Panc1 (cell line): ENCODE results near the gene LAP3. TPM values are rescaled to one million over a fixed set of nuclear protein-coding genes. Genes with fewer than 3 reads are reported as not detected.

Experiments
- ATAC-seq: fragments of 200-7000 bp; cut with Tn5 transposase; 2 replicates; pipeline ENCODE4 v1.9.1; 2020; ENCODE audit warnings: mild to moderate bottlenecking, moderate library complexity
- BruUV-seq: library from RNA; stranded (reverse); fragments of 400-500 nt; replicated peaks from 2 replicates; lab custom pipeline; 2021; lab: Mats Ljungman, UMichigan
- CTCF ChIA-PET: fragments of 300-600 bp; sonication (Branson Sonifier 250); formaldehyde crosslinking; loops from one replicate; lab custom pipeline; 2022; ENCODE audit warnings: antibody characterized with exemption; lab: Charles Lee
- POLR2A ChIA-PET: fragments of 300-600 bp; sonication (Branson Sonifier 250); formaldehyde crosslinking; loops from one replicate; lab custom pipeline; 2022; ENCODE audit warnings: antibody characterized with exemption; lab: Charles Lee
- DNase-seq: peaks from one replicate; pipeline ENCODE4 v3.0.0-alpha.2; 2010; ENCODE audit warnings: low read depth, low spot score
- H3K27ac ChIP-seq: 2 replicates; pipeline ENCODE4 v1.5.1; 2011; ENCODE audit warnings: mild to moderate bottlenecking, low read length, inconsistent platforms
- H3K27me3 ChIP-seq: fragments of 200-500 bp; sonication (Bioruptor generic); 2 replicates; pipeline ENCODE4 v1.6.0; 2014; ENCODE audit warnings: low read length, inconsistent platforms; ENCODE audit not compliant: control insufficient read depth, insufficient read depth
- H3K36me3 ChIP-seq: fragments of 200-500 bp; sonication (Bioruptor generic); 2 replicates; pipeline ENCODE4 v1.5.1; 2014; ENCODE audit warnings: inconsistent platforms, mild to moderate bottlenecking, low read length, moderate library complexity; ENCODE audit not compliant: control insufficient read depth, insufficient read depth
- H3K4me1 ChIP-seq: 2 replicates; pipeline ENCODE4 v1.5.1; 2011; ENCODE audit warnings: inconsistent platforms, mild to moderate bottlenecking, low read length, moderate library complexity; ENCODE audit not compliant: control insufficient read depth, insufficient read depth
- H3K4me3 ChIP-seq, 2 experiments: 2 replicates each; pipeline ENCODE4 v1.5.1; 2011 to 2012; ENCODE audit warnings: low read depth in 2 of 2, low read length in 2 of 2, mild to moderate bottlenecking in 2 of 2, inconsistent platforms in 1 of 2, moderate library complexity in 1 of 2
- H3K9me3 ChIP-seq: fragments of 200-500 bp; sonication (Bioruptor generic); 2 replicates; pipeline ENCODE4 v1.5.1; 2014; ENCODE audit warnings: low read depth, mild to moderate bottlenecking, inconsistent platforms, low read length, moderate library complexity; ENCODE audit not compliant: control insufficient read depth, insufficient read depth
- POLR2AphosphoS5 ChIP-seq: IDR thresholded peaks from 2 replicates; pipeline ENCODE4 v1.6.1; 2012; ENCODE audit warnings: mild to moderate bottlenecking, low read depth, low read length, moderate library complexity
- SIN3A ChIP-seq: IDR thresholded peaks from 2 replicates; pipeline ENCODE4 v1.6.1; 2012; ENCODE audit warnings: low read depth, mild to moderate bottlenecking, low read length, moderate library complexity, borderline replicate concordance; ENCODE audit not compliant: insufficient read depth
- TCF7L2 ChIP-seq: IDR thresholded peaks from 2 replicates; pipeline ENCODE4 v1.6.1; 2011; ENCODE audit warnings: mild to moderate bottlenecking, low read depth, low read length, inconsistent platforms
- in situ Hi-C: cut with HindIII; loops from 2 replicates; pipeline ENCODE4 v1.10.0; 2016; ENCODE audit warnings: low sequenced_read_pairs, low pct_unique_long_range_greater_than_20kb
- intact Hi-C: fragments of 100-400 bp; cut with micrococcal nuclease; formaldehyde crosslinking; loops from one replicate; pipeline ENCODE4 v1.10.0; 2022; ENCODE audit not compliant: unreplicated experiment
- total RNA-seq: library from RNA; stranded (reverse); gene quantifications from one replicate; pipeline ENCODE4 v1.2.1, GENCODE V29; 2021; ENCODE audit not compliant: unreplicated experiment
- TF ChIP-seq, protein P1 (sequence below): fragments of 450-650 bp; IDR thresholded peaks from 2 replicates; pipeline ENCODE4 v1.5.1; 2017; ENCODE audit warnings: mild to moderate bottlenecking
- TF ChIP-seq, protein P2 (sequence below), 2 experiments: IDR thresholded peaks; 2 replicates each; pipeline ENCODE4 v1.6.1; 2011 to 2012; ENCODE audit warnings: low read depth in 2 of 2, control low read depth in 1 of 2, low read length in 1 of 2, mild to moderate bottlenecking in 1 of 2, moderate library complexity in 1 of 2; ENCODE audit not compliant: insufficient read depth in 1 of 2

LAP3 gene
- total RNA-seq, 1 experiment from 2014 or later = 51.4 TPM

DNA sequence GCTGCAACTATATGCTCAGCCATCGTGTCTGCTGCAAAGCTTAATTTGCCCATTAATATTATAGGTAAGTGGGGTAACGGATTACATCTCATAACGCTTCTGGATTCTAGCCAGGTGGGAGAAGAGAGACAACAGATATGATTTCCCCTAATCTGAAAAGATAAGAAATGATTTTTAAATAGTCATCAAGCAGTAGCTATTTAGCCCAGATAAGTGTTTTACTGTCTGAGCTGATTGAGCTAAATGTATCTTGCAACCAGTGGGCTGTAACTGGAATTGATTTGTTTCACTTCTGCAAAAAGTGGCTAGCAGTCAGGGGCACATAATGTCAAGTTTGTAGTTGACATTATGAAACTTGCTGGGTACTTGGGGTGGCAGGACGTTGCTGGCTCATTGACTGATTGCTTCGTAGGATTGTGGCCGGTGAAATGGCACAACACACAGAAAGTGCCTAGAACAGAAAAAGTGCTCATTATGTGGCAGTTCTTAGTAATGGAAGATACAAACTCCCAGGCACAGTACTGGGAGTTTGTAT lies 18.5 kb downstream of the LAP3 start:
- Histone ChIP-seq H3K27ac (no peak overlapping the region), H3K4me3 (no peak overlapping the region), H3K4me1 (no peaks in the 10 kb centered on the region), H3K36me3 (peaks cover 3% of the 10 kb centered on the region; the same call in 1 of the 2 replicates), H3K27me3 (no peaks in the 10 kb centered on the region), H3K9me3 (no peaks in the 10 kb centered on the region)
- in situ Hi-C loops (no loop called here), intact Hi-C loops (no loop called here)
- TF ChIP-seq, protein P1, sequence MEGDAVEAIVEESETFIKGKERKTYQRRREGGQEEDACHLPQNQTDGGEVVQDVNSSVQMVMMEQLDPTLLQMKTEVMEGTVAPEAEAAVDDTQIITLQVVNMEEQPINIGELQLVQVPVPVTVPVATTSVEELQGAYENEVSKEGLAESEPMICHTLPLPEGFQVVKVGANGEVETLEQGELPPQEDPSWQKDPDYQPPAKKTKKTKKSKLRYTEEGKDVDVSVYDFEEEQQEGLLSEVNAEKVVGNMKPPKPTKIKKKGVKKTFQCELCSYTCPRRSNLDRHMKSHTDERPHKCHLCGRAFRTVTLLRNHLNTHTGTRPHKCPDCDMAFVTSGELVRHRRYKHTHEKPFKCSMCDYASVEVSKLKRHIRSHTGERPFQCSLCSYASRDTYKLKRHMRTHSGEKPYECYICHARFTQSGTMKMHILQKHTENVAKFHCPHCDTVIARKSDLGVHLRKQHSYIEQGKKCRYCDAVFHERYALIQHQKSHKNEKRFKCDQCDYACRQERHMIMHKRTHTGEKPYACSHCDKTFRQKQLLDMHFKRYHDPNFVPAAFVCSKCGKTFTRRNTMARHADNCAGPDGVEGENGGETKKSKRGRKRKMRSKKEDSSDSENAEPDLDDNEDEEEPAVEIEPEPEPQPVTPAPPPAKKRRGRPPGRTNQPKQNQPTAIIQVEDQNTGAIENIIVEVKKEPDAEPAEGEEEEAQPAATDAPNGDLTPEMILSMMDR = no peak
- TF ChIP-seq POLR2AphosphoS5 (no peak), TCF7L2 (no peak), SIN3A (no peak)
- TF ChIP-seq, protein P2, sequence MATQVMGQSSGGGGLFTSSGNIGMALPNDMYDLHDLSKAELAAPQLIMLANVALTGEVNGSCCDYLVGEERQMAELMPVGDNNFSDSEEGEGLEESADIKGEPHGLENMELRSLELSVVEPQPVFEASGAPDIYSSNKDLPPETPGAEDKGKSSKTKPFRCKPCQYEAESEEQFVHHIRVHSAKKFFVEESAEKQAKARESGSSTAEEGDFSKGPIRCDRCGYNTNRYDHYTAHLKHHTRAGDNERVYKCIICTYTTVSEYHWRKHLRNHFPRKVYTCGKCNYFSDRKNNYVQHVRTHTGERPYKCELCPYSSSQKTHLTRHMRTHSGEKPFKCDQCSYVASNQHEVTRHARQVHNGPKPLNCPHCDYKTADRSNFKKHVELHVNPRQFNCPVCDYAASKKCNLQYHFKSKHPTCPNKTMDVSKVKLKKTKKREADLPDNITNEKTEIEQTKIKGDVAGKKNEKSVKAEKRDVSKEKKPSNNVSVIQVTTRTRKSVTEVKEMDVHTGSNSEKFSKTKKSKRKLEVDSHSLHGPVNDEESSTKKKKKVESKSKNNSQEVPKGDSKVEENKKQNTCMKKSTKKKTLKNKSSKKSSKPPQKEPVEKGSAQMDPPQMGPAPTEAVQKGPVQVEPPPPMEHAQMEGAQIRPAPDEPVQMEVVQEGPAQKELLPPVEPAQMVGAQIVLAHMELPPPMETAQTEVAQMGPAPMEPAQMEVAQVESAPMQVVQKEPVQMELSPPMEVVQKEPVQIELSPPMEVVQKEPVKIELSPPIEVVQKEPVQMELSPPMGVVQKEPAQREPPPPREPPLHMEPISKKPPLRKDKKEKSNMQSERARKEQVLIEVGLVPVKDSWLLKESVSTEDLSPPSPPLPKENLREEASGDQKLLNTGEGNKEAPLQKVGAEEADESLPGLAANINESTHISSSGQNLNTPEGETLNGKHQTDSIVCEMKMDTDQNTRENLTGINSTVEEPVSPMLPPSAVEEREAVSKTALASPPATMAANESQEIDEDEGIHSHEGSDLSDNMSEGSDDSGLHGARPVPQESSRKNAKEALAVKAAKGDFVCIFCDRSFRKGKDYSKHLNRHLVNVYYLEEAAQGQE (IDR thresholded peaks at IDR 0.05; ENCODE audit: insufficient read depth in 1 of 2, low read depth in 2 of 2, low read length in 1 of 2) = no peak
- POLR2A ChIA-PET = no interaction called here
- no TSS peak for BruUV-seq
- no peak for ATAC-seq
- CTCF ChIA-PET = no interaction called here
- DNase-seq = no peak

DNA sequence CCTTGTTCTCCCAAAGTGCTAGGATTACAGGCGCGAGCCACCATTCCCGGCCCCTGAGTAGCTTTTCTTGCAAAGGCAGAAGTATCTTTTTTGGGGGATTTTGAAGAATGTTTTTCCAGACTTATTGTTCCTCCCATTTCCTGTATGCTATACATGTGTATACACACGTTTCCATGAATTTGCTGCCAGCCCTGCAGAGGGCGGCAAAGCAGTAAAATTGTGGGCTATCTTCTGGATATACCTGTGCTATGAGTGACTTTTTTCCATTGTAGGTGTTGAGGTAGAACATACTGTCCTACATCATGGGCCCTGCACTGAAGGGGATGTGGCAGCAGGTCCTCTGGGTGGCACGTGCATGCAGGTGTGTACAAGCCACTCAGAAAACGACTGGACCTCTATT lies 20.5 kb downstream of the LAP3 start:
- TF ChIP-seq, protein P2 (IDR thresholded peaks at IDR 0.05; ENCODE audit: insufficient read depth in 1 of 2, low read depth in 2 of 2, low read length in 1 of 2) = no peak
- no peak for TF ChIP-seq SIN3A
- TF ChIP-seq, protein P1 = peak; percentile 62
- Histone ChIP-seq H3K4me3 (no peak overlapping the region), H3K27me3 (no peaks in the 10 kb centered on the region), H3K27ac (no peak overlapping the region), H3K4me1 (no peaks in the 10 kb centered on the region), H3K36me3 (peaks cover 3% of the 10 kb centered on the region; the same call in 1 of the 2 replicates), H3K9me3 (no peaks in the 10 kb centered on the region)
- intact Hi-C loops = no loop called here
- no peak for DNase-seq
- POLR2A ChIA-PET = no interaction called here
- CTCF ChIA-PET = no interaction called here
- in situ Hi-C loops = no loop called here
- ATAC-seq = peak; percentile 82
- no TSS peak for BruUV-seq
